GM12875 (cell line): ENCODE data around the gene CASTOR1.

Source experiments
- H3K4me3 ChIP-seq: one replicate; pipeline ENCODE4 v1.5.1; 2011; ENCODE audit warnings: low read depth, low read length, control low read depth
- TF ChIP-seq, protein P1 (sequence below): IDR thresholded peaks from 2 replicates; pipeline ENCODE4 v1.5.1; 2011; ENCODE audit warnings: low read depth, mild to moderate bottlenecking, control low read depth, inconsistent platforms, low read length, moderate library complexity, borderline replicate concordance; ENCODE audit not compliant: insufficient read depth

Gene CASTOR1

GRCh38 chr22:30318799-30319419, 29.6 kb upstream of the CASTOR1 start:
- TF ChIP-seq, protein P1, sequence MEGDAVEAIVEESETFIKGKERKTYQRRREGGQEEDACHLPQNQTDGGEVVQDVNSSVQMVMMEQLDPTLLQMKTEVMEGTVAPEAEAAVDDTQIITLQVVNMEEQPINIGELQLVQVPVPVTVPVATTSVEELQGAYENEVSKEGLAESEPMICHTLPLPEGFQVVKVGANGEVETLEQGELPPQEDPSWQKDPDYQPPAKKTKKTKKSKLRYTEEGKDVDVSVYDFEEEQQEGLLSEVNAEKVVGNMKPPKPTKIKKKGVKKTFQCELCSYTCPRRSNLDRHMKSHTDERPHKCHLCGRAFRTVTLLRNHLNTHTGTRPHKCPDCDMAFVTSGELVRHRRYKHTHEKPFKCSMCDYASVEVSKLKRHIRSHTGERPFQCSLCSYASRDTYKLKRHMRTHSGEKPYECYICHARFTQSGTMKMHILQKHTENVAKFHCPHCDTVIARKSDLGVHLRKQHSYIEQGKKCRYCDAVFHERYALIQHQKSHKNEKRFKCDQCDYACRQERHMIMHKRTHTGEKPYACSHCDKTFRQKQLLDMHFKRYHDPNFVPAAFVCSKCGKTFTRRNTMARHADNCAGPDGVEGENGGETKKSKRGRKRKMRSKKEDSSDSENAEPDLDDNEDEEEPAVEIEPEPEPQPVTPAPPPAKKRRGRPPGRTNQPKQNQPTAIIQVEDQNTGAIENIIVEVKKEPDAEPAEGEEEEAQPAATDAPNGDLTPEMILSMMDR: no peak

GRCh38 chr22:30317778-30318177, 28.5 kb upstream of the CASTOR1 start:
- no peak overlapping the region for H3K4me3 ChIP-seq
- TF ChIP-seq, protein P1: no peak

More at GRCh38 chr22:30318799-30319419, 29.6 kb upstream of the CASTOR1 start:
- no peak overlapping the region for H3K4me3 ChIP-seq

- no peak overlapping the region for H3K4me3 ChIP-seq
- TF ChIP-seq, protein P1: no peak
Measured at GRCh38 chr22:30315962-30316576, 26.8 kb upstream of the CASTOR1 start.

DNA sequence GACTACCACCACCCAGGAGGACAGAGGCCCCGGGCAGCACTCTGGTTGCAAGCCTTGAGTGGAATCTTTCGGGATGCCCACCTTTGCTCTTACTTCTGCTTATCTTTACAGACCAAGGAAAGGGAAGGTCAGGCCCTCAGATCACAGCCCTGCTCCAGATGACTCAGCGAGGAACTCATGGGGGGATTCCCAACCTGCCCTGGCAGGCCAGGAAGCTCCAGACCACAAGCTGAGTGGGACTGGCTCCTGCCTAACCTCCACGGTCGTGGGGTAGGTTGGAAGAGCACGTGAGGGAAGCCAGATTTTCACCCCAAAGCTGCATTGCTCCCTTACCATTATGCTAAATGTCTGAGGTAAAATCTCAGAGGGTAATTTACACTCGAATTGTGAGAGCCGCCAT, 25.6 kb upstream of the CASTOR1 start:
- H3K4me3 ChIP-seq: no peak overlapping the region
- TF ChIP-seq, protein P1: no peak

DNA sequence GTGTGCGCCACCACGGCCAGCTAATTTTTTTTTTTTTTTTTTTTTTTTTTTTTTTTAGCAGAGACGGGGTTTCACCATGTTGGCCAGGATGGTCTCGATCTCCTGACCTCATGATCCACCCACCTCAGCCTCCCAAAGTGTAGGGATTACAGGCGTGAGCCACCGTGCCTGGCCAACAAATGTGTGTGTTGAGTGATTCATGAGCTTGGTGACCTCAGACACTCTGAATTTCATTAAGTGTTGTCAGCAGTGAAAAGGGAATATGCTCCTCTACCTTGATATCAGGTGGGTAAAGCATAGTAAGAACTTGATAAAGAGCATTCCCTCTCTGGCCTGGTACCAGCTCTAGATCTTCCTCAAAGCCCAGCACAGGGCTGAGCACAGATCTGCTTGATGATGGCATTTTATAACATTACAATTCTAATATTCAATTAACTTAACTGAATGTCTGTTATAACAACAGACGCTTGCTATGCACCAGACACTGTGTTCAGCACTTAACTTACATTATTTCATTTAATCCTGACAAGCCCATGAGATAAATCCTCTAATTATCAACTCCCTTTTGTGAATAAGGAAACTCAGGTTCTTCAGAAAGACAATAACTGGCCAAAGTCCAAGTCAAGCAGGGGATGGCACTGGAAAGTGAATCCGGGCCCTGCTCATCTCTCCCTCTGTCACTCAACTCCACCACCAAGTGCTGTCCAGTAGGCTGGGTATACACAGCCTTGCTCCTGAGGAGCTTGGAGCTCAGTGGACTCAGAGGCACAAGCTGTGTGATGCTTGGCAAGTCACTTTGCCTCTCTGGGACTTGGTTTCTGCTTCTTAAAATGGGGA, 24.4 kb upstream of the CASTOR1 start:
- H3K4me3 ChIP-seq: no peak overlapping the region
- TF ChIP-seq, protein P1: no peak

DNA sequence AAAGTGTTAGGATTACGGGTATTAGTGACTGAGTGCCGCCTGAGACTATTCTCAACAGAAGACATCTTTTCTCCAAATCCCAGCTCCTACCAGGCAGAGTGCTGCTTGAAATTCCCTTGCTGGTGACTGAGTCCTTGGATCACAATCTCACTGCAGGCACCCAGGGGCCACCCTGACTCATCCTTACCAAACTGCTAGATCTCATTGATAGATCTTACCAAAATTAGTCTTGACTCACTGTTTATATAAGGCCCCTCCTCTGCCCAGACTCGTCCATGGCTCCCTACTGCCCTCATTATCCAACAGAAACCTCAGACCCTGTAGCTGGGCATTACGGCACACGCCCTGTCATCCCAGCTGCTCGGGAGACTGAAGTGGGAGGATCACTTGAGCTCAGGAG, 22.7 kb upstream of the CASTOR1 start:
- no peak overlapping the region for H3K4me3 ChIP-seq
- TF ChIP-seq, protein P1: no peak
